ENCODE results near the gene EFHD2.
"Not testable (repeated sequence)": the region's sequence is repeated elsewhere in the genome, so short reads cannot be mapped to it uniquely, and the experiment has no call there.

EFHD2 gene

DNA sequence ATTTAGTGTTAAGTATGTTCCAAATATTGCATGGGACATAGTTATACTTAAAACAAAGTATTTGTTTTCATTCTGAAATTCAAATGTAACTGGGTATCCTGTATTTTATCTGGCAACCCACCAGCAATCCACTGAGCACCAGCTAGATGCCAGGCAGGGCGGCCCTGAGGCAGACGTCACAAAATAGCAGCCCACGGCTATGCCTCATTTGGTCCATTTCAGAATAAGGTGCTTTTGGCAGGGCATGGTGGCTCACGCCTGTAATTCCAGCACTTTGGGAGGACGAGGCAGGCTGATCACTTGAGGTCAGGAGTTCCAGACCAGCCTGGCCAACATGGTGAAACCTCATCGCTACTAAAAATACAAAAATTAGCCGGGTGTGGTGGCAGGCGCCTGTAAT, 19.9 kb upstream of the EFHD2 start:
- H3K36me3 ChIP-seq (ENCODE audit: control insufficient read depth in 2 of 2, insufficient read depth in 1 of 2, low read length in 2 of 2); H3K4me1 ChIP-seq (ENCODE audit: control insufficient read depth, insufficient read depth, low read length); POLR2A ChIA-PET; H3K27ac ChIP-seq (ENCODE audit: extremely low read depth, low read depth, low read length); H3K4me3 ChIP-seq (ENCODE audit: low read depth, low read length); H3K9me3 ChIP-seq (ENCODE audit: control insufficient read depth, insufficient read depth, low read depth, low read length): not testable (repeated sequence)
- CTCF ChIA-PET, result interaction anchor here (0.6 to 0.7 kb wide), 2 partner anchors 11 to 124 kb away, joined by 3 to 4 read pairs; no protein-coding TSS in a partner anchor

- no peaks in the 10 kb centered on the region for H3K9me3 ChIP-seq (ENCODE audit: control insufficient read depth, insufficient read depth, low read depth, low read length)
- TF ChIP-seq ZNF501 (tag by site-specific recombination; IDR thresholded peaks at IDR 0.05) (no peak), ZNF394 (tag by site-specific recombination; IDR thresholded peaks at IDR 0.05; ENCODE audit: borderline replicate concordance) (no peak), ZNF366 (tag by site-specific recombination; conservative IDR thresholded peaks at IDR 0.05) (no peak), ZNF585B (tag by site-specific recombination; IDR thresholded peaks at IDR 0.05) (no peak), ZNF837 (tag by site-specific recombination; IDR thresholded peaks at IDR 0.05) (no peak), OVOL3 (tag by site-specific recombination; IDR thresholded peaks at IDR 0.05) (no peak), ZNF223 (tag by site-specific recombination; IDR thresholded peaks at IDR 0.05) (no peak)
- TF ChIP-seq, protein P1, sequence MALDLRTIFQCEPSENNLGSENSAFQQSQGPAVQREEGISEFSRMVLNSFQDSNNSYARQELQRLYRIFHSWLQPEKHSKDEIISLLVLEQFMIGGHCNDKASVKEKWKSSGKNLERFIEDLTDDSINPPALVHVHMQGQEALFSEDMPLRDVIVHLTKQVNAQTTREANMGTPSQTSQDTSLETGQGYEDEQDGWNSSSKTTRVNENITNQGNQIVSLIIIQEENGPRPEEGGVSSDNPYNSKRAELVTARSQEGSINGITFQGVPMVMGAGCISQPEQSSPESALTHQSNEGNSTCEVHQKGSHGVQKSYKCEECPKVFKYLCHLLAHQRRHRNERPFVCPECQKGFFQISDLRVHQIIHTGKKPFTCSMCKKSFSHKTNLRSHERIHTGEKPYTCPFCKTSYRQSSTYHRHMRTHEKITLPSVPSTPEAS (tag by site-specific recombination; IDR thresholded peaks at IDR 0.05), result no peak
- H3K36me3 ChIP-seq (ENCODE audit: control insufficient read depth in 2 of 2, insufficient read depth in 1 of 2, low read length in 2 of 2), result no peaks in the 10 kb centered on the region
- ChIA-PET POLR2A (no interaction called here), CTCF (interaction anchor here (0.6 to 1.2 kb wide), 3 partner anchors 9 to 81 kb away, joined by 3 read pairs; no protein-coding TSS in a partner anchor)
- H3K27ac ChIP-seq (ENCODE audit: extremely low read depth, low read depth, low read length), result no peak overlapping the region
- H3K4me1 ChIP-seq (ENCODE audit: control insufficient read depth, insufficient read depth, low read length), result no peaks in the 10 kb centered on the region
- no peak overlapping the region for H3K4me3 ChIP-seq (ENCODE audit: low read depth, low read length)
Observed at GRCh38 chr1:15390667-15391066, 19.0 kb upstream of the EFHD2 start.

GRCh38 chr1:15391366-15391765, 18.3 kb upstream of the EFHD2 start:
- no peak overlapping the region for H3K27ac ChIP-seq (ENCODE audit: extremely low read depth, low read depth, low read length)
- no peak overlapping the region for H3K4me3 ChIP-seq (ENCODE audit: low read depth, low read length)
- CTCF ChIA-PET, result interaction anchor here (0.7 to 1.2 kb wide), 3 partner anchors 9 to 81 kb away, joined by 3 to 4 read pairs (median 3); no protein-coding TSS in a partner anchor
- no peaks in the 10 kb centered on the region for H3K4me1 ChIP-seq (ENCODE audit: control insufficient read depth, insufficient read depth, low read length)
- TF ChIP-seq ZNF529 (tag by site-specific recombination; IDR thresholded peaks at IDR 0.05; ENCODE audit: insufficient replicate concordance), result no peak
- no peak for TF ChIP-seq ZNF785 (tag by site-specific recombination; IDR thresholded peaks at IDR 0.05)
- no peaks in the 10 kb centered on the region for H3K36me3 ChIP-seq (ENCODE audit: control insufficient read depth in 2 of 2, insufficient read depth in 1 of 2, low read length in 2 of 2)
- no peaks in the 10 kb centered on the region for H3K9me3 ChIP-seq (ENCODE audit: control insufficient read depth, insufficient read depth, low read depth, low read length)
- POLR2A ChIA-PET, result no interaction called here

DNA sequence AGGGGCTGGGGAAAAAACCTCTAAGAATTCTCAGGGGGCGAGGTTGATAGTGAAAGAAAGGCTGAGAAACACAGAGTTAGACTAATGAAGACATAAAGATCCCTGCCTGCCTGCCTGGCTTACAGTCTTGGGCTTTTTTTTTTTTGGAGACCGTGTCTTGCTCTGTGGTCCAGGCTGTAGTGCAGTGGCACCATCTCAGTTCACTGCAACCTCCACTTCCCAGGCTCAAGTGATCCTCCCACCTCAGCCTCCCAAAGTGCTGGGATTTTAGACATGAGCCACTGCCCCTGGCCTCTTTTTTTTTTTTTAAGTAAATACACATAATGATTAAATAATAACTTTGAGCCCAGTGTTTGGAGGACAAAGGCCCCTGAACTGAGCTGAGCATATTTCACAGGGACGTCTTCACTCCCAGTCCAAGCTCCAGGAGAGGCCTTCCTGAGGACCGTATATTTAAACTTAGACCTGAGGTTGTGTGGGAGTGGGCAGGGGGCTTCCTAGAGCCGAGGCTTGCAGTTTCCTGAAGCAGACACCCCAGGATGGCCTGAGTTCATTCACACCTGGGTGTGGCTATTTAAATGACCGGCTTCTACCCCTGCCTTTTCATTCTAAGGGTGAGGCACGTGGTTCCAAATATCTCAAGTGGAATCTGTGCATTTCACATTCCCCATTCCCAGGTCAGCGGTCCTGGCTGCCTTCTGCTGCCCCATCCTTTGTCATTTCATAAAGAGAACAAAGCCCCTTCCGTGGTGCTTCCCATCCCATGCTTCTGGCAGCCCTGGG, 16.0 kb upstream of the EFHD2 start:
- Histone ChIP-seq H3K4me3 (ENCODE audit: low read depth, low read length) (no peak overlapping the region), H3K27ac (ENCODE audit: extremely low read depth, low read depth, low read length) (no peak overlapping the region), H3K36me3 (ENCODE audit: control insufficient read depth in 2 of 2, insufficient read depth in 1 of 2, low read length in 2 of 2) (no peaks in the 10 kb centered on the region), H3K4me1 (ENCODE audit: control insufficient read depth, insufficient read depth, low read length) (no peaks in the 10 kb centered on the region), H3K9me3 (ENCODE audit: control insufficient read depth, insufficient read depth, low read depth, low read length) (no peaks in the 10 kb centered on the region)
- POLR2A ChIA-PET, result no interaction called here
- CTCF ChIA-PET, result no interaction called here
- TF ChIP-seq ZNF302 (tag by site-specific recombination; IDR thresholded peaks at IDR 0.05; ENCODE audit: low read depth), result no peak
- TF ChIP-seq ZXDB (tag by site-specific recombination; IDR thresholded peaks at IDR 0.05), result no peak
- TF ChIP-seq ZNF473 (tag by site-specific recombination; IDR thresholded peaks at IDR 0.05), result no peak
- TF ChIP-seq YY1 (tag by site-specific recombination; IDR thresholded peaks at IDR 0.05), result no peak
- TF ChIP-seq, protein P2, sequence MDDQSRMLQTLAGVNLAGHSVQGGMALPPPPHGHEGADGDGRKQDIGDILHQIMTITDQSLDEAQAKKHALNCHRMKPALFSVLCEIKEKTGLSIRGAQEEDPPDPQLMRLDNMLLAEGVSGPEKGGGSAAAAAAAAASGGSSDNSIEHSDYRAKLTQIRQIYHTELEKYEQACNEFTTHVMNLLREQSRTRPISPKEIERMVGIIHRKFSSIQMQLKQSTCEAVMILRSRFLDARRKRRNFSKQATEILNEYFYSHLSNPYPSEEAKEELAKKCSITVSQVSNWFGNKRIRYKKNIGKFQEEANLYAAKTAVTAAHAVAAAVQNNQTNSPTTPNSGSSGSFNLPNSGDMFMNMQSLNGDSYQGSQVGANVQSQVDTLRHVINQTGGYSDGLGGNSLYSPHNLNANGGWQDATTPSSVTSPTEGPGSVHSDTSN (CRISPR knock-in tag; IDR thresholded peaks at IDR 0.05), result no peak
- no peak for TF ChIP-seq ZNF391 (tag by site-specific recombination; IDR thresholded peaks at IDR 0.05; ENCODE audit: borderline replicate concordance, low read depth)
- no peak for TF ChIP-seq ZBTB8A (tag by site-specific recombination; IDR thresholded peaks at IDR 0.05)
- TF ChIP-seq ZNF433 (tag by site-specific recombination; IDR thresholded peaks at IDR 0.05; ENCODE audit: low read depth), result no peak
- TF ChIP-seq BCL11B (tag by site-specific recombination; IDR thresholded peaks at IDR 0.05; ENCODE audit: low read depth), result no peak
- TF ChIP-seq ZNF157 (tag by site-specific recombination; IDR thresholded peaks at IDR 0.05), result no peak
- TF ChIP-seq PRDM10 (tag by site-specific recombination; IDR thresholded peaks at IDR 0.05), result no peak

All from HEK293 (cell line).